NCI-H2227 (cell line): ENCODE results near the gene SLTM.
"Not testable (repeated sequence)": the region's sequence is repeated elsewhere in the genome, so short reads cannot be mapped to it uniquely, and the experiment has no call there.

Source experiments
- DNase-seq: peaks from one replicate; lab custom pipeline; 2025; ENCODE audit not compliant: unreplicated experiment; lab: John Stamatoyannopoulos, UW

Gene SLTM

GRCh38 chr15:58929891-58930416 is 3.5 kb downstream of the SLTM start:
- no peak for DNase-seq

- no peak for DNase-seq
Measured at GRCh38 chr15:58926823-58927222, 6.7 kb downstream of the SLTM start.

- DNase-seq = no peak
Measured at GRCh38 chr15:58924327-58924726, 9.2 kb downstream of the SLTM start.

- DNase-seq = no peak
Measured at GRCh38 chr15:58923696-58924300, 9.7 kb downstream of the SLTM start.

GRCh38 chr15:58923284-58923683 is 10.2 kb downstream of the SLTM start:
- no peak for DNase-seq

- DNase-seq = no peak
Measured at GRCh38 chr15:58921267-58921790, 12.2 kb downstream of the SLTM start.

- DNase-seq = not testable (repeated sequence)
Measured at GRCh38 chr15:58920447-58920846, 13.0 kb downstream of the SLTM start.

GRCh38 chr15:58919232-58919631 is 14.2 kb downstream of the SLTM start:
- no peak for DNase-seq

- no peak for DNase-seq
Measured at GRCh38 chr15:58918239-58918638, 15.2 kb downstream of the SLTM start.

- DNase-seq = not testable (repeated sequence)
Measured at GRCh38 chr15:58917613-58918129, 15.8 kb downstream of the SLTM start.

- DNase-seq = no peak
Measured at GRCh38 chr15:58916962-58917361, 16.5 kb downstream of the SLTM start.

- no peak for DNase-seq
Measured at GRCh38 chr15:58910456-58910855, 23.0 kb downstream of the SLTM start.

GRCh38 chr15:58909616-58910015 is 23.9 kb downstream of the SLTM start:
- DNase-seq = no peak

- DNase-seq = peak; percentile 10
Measured at GRCh38 chr15:58908550-58909309, 24.7 kb downstream of the SLTM start.

GRCh38 chr15:58900631-58901030 is 32.8 kb downstream of the SLTM start:
- DNase-seq = no peak

- no peak for DNase-seq
Measured at GRCh38 chr15:58898150-58898680, 35.3 kb downstream of the SLTM start.

- no peak for DNase-seq
Measured at GRCh38 chr15:58889363-58889762, 44.1 kb downstream of the SLTM start.

- no peak for DNase-seq
Measured at GRCh38 chr15:58886921-58887320, 46.6 kb downstream of the SLTM start.

- not testable (repeated sequence) for DNase-seq
Measured at GRCh38 chr15:58883926-58884325, 49.6 kb downstream of the SLTM start.

GRCh38 chr15:58882243-58882642 is 51.2 kb downstream of the SLTM start:
- DNase-seq = no peak

- no peak for DNase-seq
Measured at GRCh38 chr15:58880320-58880719, 53.2 kb downstream of the SLTM start.
